Transverse colon (tissue), 4 donors: Measurements from ENCODE around the gene CGN. TPM values are rescaled to one million over a fixed set of nuclear protein-coding genes. Genes with fewer than 3 reads are reported as not detected.

Experiments used
- DNase-seq: peaks from one replicate; pipeline ENCODE4 v3.0.0-alpha.2; 2019
- H3K27ac ChIP-seq, 4 donors: fragments of 200-600 bp; sonication (generic); 2 replicates each; pipeline ENCODE4 v1.5.1; 2016 to 2018; ENCODE audit warnings: inconsistent platforms in 4 of 4
- H3K27me3 ChIP-seq: fragments of 200-600 bp; sonication (generic); 2 replicates; pipeline ENCODE4 v1.5.1; 2017; ENCODE audit warnings: inconsistent platforms
- H3K36me3 ChIP-seq, 4 donors: fragments of 200-600 bp; sonication (generic); 2 replicates each; pipeline ENCODE4 v1.5.1; 2017 to 2019; ENCODE audit warnings: inconsistent platforms in 4 of 4
- H3K4me1 ChIP-seq, 4 donors: fragments of 200-600 bp; sonication (generic); 2 replicates each; pipeline ENCODE4 v1.5.1; 2017 to 2020; ENCODE audit warnings: inconsistent platforms in 4 of 4
- H3K4me3 ChIP-seq, 4 donors: fragments of 200-600 bp; sonication (generic); 1 replicate in 1 of 4; 2 replicates in 3 of 4; pipeline versions ENCODE4 v1.5.1 to v1.6.1; 2017 to 2019; ENCODE audit warnings: inconsistent platforms in 4 of 4
- H3K9me3 ChIP-seq, 2 donors: fragments of 200-600 bp; sonication (generic); 2 replicates each; pipeline ENCODE4 v1.5.1; 2017 to 2019; ENCODE audit warnings: inconsistent platforms in 2 of 2
- CTCF ChIP-seq, 5 experiments: fragments of 200-600 bp in 3 of 5; fragments of 450-650 bp in 2 of 5; sonication (generic) in 3 of 5; IDR thresholded peaks; 1 replicate in 2 of 5; 2 replicates in 3 of 5; pipeline ENCODE4 v1.5.1; 2016 to 2017; ENCODE audit warnings: antibody characterized with exemption in 5 of 5, inconsistent platforms in 3 of 5, mild to moderate bottlenecking in 2 of 5, moderate library complexity in 1 of 5
- EP300 ChIP-seq: sonication (generic); formaldehyde crosslinking; IDR thresholded peaks from one replicate; pipeline ENCODE4 v1.6.1; 2017; ENCODE audit warnings: antibody characterized with exemption, low read depth
- POLR2A ChIP-seq: fragments of 450-650 bp; IDR thresholded peaks from one replicate; pipeline ENCODE4 v1.6.1; 2016; ENCODE audit warnings: antibody characterized with exemption, mild to moderate bottlenecking, moderate library complexity
- POLR2AphosphoS5 ChIP-seq, 3 donors: sonication (generic); formaldehyde crosslinking; IDR thresholded peaks; one replicate each; pipeline ENCODE4 v1.6.1; 2016; ENCODE audit warnings: antibody characterized with exemption in 3 of 3
- WGBS, 2 donors: methylation state at CpG; one replicate each; pipeline ENCODE4 v1.1.5; 2018; ENCODE audit warnings: low coverage in 1 of 2; 5-methylcytosine and 5-hydroxymethylcytosine counted together
- in situ Hi-C, 4 donors: fragments of 200-750 bp; cut with MboI; loops; one replicate each; pipeline versions ENCODE4 v1.15.0 to v1.15.1; 2017; ENCODE audit warnings: low sequenced_read_pairs in 3 of 4, low pct_ligation_motif_present in 1 of 4, low pct_unique_long_range_greater_than_20kb in 1 of 4
- intact Hi-C: fragments of 100-400 bp; cut with DNase I; formaldehyde crosslinking; loops from one replicate; pipeline ENCODE4 v1.15.1; 2023; ENCODE audit warnings: low total_unique reads
- total RNA-seq, 4 donors: library from RNA; depleted of rRNA; stranded (reverse); fragments of >200 nt; gene quantifications; one replicate each; pipeline ENCODE4 v1.1.0, GENCODE V29; 2016

Gene CGN
- total RNA-seq, 4 donors from 2014 or later = 123 to 351 (median 172) TPM

- in situ Hi-C loops = no loop called here
- DNase-seq = no peak
- WGBS, 2 donors = 39% methylated on average over 1 of the region's 1 CpG; no CpG with 5 or more reads in 1 of the 2 donors
- H3K4me1 ChIP-seq = peaks cover 7 to 35% (median 19%) of the 10 kb centered on the region in 4 donors
- no peaks in the 10 kb centered on the region for H3K9me3 ChIP-seq
- TF ChIP-seq POLR2AphosphoS5 (IDR thresholded peaks at IDR 0.05) (no peak), POLR2A (no peak), CTCF (IDR thresholded peaks at IDR 0.05) (no peak), EP300 (no peak)
- intact Hi-C loops = no loop called here
- peak overlapping the region in 2 of 4 donors; percentile 31 to 90 for H3K27ac ChIP-seq
- no peak overlapping the region for H3K4me3 ChIP-seq
- peaks cover 0 to 8% (median 3%) of the 10 kb centered on the region in 4 donors for H3K36me3 ChIP-seq
- no peaks in the 10 kb centered on the region for H3K27me3 ChIP-seq
Measured at GRCh38 chr1:151516031-151516511, 4.9 kb downstream of the CGN start.

GRCh38 chr1:151518431-151518830, 7.2 kb downstream of the CGN start:
- no peak for TF ChIP-seq POLR2AphosphoS5 (IDR thresholded peaks at IDR 0.05)
- TF ChIP-seq EP300 = no peak
- TF ChIP-seq POLR2A = no peak
- TF ChIP-seq CTCF (IDR thresholded peaks at IDR 0.05) = no peak
- WGBS, 2 donors = 90 to 100% methylated on average over 3 to 12 of the region's 12 CpGs
- Histone ChIP-seq H3K9me3 (no peaks in the 10 kb centered on the region), H3K4me1 (peaks cover 0 to 22% (median 10%) of the 10 kb centered on the region in 4 donors), H3K36me3 (peaks cover 0 to 8% (median 3%) of the 10 kb centered on the region in 4 donors), H3K27me3 (no peaks in the 10 kb centered on the region), H3K27ac (no peak overlapping the region), H3K4me3 (no peak overlapping the region)
- DNase-seq = no peak
- intact Hi-C loops (no loop called here), in situ Hi-C loops (no loop called here)

- no peak for DNase-seq
- 97% methylated on average over 14 of the region's 15 CpGs; no CpG with 5 or more reads in 1 of the 2 donors for WGBS, 2 donors
- H3K27me3 ChIP-seq = no peaks in the 10 kb centered on the region
- H3K4me3 ChIP-seq = no peak overlapping the region
- intact Hi-C loops (no loop called here), in situ Hi-C loops (no loop called here)
- no peak overlapping the region for H3K27ac ChIP-seq
- no peak for TF ChIP-seq POLR2AphosphoS5 (IDR thresholded peaks at IDR 0.05)
- no peak for TF ChIP-seq EP300
- TF ChIP-seq POLR2A = no peak
- TF ChIP-seq CTCF (IDR thresholded peaks at IDR 0.05) = no peak
- H3K9me3 ChIP-seq = no peaks in the 10 kb centered on the region
- H3K36me3 ChIP-seq = peaks cover 0 to 12% (median 3%) of the 10 kb centered on the region in 4 donors
- peaks cover 0 to 22% (median 10%) of the 10 kb centered on the region in 4 donors for H3K4me1 ChIP-seq
Measured at GRCh38 chr1:151518936-151519335, 7.7 kb downstream of the CGN start.

- no peaks in the 10 kb centered on the region for H3K9me3 ChIP-seq
- H3K27me3 ChIP-seq = no peaks in the 10 kb centered on the region
- intact Hi-C loops = no loop called here
- H3K4me3 ChIP-seq = no peak overlapping the region
- no peak overlapping the region for H3K27ac ChIP-seq
- no peak for TF ChIP-seq EP300
- no peak for TF ChIP-seq CTCF (IDR thresholded peaks at IDR 0.05)
- no peak for TF ChIP-seq POLR2AphosphoS5 (IDR thresholded peaks at IDR 0.05)
- no peak for TF ChIP-seq POLR2A
- peaks cover 0 to 19% (median 4%) of the 10 kb centered on the region in 4 donors for H3K36me3 ChIP-seq
- 79 to 89% methylated on average over 2 of the region's 2 CpGs for WGBS, 2 donors
- no peak for DNase-seq
- in situ Hi-C loops = no loop called here
- H3K4me1 ChIP-seq = peaks cover 0 to 18% (median 6%) of the 10 kb centered on the region in 4 donors
Measured at GRCh38 chr1:151519667-151520066, 8.5 kb downstream of the CGN start.
